HEK293T (cell line): ENCODE measurements around the gene ITFG2.

Experiments used
- ARNT ChIP-seq: fragments of 450-650 bp; IDR thresholded peaks from 2 replicates; pipeline ENCODE4 v1.6.1; 2017; ENCODE audit warnings: mild to moderate bottlenecking
- BHLHE40 ChIP-seq: fragments of 450-650 bp; IDR thresholded peaks from 2 replicates; pipeline ENCODE4 v1.6.1; 2016; ENCODE audit warnings: mild to moderate bottlenecking, moderate library complexity, borderline replicate concordance
- ELF4 ChIP-seq: fragments of 450-650 bp; IDR thresholded peaks from 2 replicates; pipeline ENCODE4 v1.6.1; 2017; ENCODE audit warnings: antibody characterized with exemption
- FOXK2 ChIP-seq: fragments of 450-650 bp; IDR thresholded peaks from 2 replicates; pipeline ENCODE4 v1.6.1; 2016; ENCODE audit warnings: mild to moderate bottlenecking
- FOXM1 ChIP-seq: fragments of 450-650 bp; IDR thresholded peaks from 2 replicates; pipeline ENCODE4 v1.6.1; 2017; ENCODE audit warnings: mild to moderate bottlenecking, borderline replicate concordance
- L3MBTL2 ChIP-seq: fragments of 450-650 bp; conservative IDR thresholded peaks from 2 replicates; pipeline ENCODE4 v1.6.1; 2016; ENCODE audit warnings: mild to moderate bottlenecking
- SP1 ChIP-seq: fragments of 450-650 bp; IDR thresholded peaks from 2 replicates; pipeline ENCODE4 v1.6.1; 2017
- SUZ12 ChIP-seq: fragments of 450-650 bp; IDR thresholded peaks from 2 replicates; pipeline ENCODE4 v1.6.1; 2016; ENCODE audit warnings: mild to moderate bottlenecking
- TARDBP ChIP-seq: fragments of 450-650 bp; IDR thresholded peaks from 2 replicates; pipeline ENCODE4 v1.6.1; 2016
- ZNF384 ChIP-seq: fragments of 450-650 bp; IDR thresholded peaks from 2 replicates; pipeline ENCODE4 v1.6.1; 2016

- TF ChIP-seq ELF4 (no peak), BHLHE40 (no peak), FOXK2 (no peak), TARDBP (no peak), SP1 (no peak), L3MBTL2 (no peak), ARNT (no peak), SUZ12 (no peak), ZNF384 (no peak), FOXM1 (no peak)
Measured at GRCh38 chr12:2857576-2857975, 45.1 kb downstream of the ITFG2 start.
